Effector CD4-positive, alpha-beta T cell (primary cell): ENCODE measurements around the gene PC.

ENCODE experiments used
- DNase-seq: peaks from one replicate; pipeline ENCODE4 v3.0.0-alpha.2; 2020

PC gene

GRCh38 chr11:66864924-66865697 is 93.1 kb downstream of the PC start:
- DNase-seq, result no peak

DNA sequence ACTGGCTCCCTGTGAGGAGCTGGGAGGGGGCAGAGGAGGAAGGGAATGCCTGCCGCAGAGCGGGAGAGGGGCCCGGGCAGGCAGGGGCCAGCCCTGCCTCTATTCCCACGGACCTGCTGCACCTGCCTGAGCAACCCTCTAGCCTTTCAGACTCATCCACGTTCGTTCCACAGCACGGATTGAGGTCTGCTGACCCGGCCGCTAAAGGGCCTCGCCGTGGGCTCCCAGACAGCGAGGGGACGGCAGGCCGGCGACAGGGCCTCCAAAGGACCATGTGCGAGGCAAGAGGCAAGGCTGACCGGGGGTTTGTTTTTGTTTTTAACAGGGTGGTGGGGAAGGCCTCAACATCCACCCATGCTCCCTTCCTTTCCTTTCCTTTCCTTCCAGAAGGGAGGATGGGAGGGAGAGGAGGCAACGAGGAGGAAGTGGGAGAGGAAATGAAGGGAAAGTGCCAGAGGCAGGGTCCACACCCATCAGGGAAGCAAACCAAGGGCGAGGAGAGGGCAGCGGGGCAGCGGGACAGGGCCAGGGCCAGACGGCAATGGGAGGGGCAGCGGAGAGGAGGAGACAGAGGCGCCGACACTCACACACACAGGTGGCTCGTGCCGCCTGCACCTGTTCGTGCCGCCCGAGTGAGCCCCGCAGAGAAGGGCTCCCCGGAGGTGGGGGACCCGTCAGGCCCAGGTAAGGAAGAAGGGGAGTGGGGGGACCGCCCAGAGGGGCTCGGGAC is 93.8 kb downstream of the PC start:
- no peak for DNase-seq

- no peak for DNase-seq
Observed at GRCh38 chr11:66863428-66864125, 94.6 kb downstream of the PC start.

- DNase-seq, result no peak
Observed at GRCh38 chr11:66862559-66863037, 95.6 kb downstream of the PC start.

DNA sequence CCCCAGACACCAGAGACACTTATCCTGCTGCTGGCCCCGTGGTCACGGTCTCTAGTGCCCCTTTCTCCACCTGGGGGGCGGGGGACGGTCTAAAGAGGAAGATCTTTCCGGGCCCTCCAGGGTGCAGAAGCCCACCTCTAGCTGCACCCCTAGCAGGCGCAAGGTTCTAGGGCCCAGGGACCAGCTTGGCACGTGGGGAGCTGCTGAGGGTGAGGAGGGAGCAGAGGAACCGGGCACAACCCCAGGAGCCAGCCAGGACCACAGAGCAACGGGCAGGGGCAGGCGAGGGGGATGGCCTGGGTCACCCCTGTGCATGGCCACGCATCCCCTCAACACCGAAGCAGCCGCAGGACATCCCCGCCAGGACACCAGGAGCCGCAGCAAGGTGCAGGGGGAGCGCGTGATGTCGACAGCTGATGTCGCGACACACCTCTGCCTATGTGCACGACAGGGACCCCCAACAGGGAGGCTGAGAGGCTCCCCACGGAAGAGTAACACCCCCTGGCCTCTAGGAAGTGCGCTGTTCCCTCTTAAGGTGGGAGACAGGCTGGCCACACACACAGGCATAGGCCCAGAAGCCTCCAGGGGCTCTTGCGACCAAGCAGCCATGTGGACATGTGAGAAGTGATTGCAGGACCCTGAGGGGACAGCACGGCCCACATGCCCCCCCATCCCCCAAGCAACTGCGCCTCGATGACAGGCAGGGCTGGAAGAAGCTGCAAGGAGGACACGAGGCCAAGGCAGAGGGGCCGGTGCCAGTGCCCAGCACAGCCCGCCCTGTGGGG is 96.2 kb downstream of the PC start:
- no peak for DNase-seq

- DNase-seq, result no peak
Observed at GRCh38 chr11:66861038-66861773, 97.0 kb downstream of the PC start.

DNA sequence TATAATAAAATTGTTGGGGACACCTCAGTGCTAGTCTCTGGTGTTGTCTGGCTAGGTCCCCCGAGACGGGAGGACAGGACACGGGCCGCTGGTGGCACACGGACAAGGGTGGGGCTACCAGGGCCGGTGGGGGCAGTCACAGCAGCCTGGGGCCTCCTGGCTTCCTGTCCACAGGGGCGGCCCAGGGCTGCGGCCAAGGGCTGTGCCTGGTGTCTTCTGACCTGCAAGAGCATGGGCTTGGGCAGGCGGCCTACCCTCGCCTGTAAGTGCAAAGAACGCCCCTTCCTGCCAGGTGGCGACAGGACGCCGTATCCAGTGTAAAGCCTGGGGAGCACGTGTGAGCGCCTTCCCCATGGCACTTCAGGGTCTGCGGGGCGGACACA is 97.7 kb downstream of the PC start:
- no peak for DNase-seq

DNA sequence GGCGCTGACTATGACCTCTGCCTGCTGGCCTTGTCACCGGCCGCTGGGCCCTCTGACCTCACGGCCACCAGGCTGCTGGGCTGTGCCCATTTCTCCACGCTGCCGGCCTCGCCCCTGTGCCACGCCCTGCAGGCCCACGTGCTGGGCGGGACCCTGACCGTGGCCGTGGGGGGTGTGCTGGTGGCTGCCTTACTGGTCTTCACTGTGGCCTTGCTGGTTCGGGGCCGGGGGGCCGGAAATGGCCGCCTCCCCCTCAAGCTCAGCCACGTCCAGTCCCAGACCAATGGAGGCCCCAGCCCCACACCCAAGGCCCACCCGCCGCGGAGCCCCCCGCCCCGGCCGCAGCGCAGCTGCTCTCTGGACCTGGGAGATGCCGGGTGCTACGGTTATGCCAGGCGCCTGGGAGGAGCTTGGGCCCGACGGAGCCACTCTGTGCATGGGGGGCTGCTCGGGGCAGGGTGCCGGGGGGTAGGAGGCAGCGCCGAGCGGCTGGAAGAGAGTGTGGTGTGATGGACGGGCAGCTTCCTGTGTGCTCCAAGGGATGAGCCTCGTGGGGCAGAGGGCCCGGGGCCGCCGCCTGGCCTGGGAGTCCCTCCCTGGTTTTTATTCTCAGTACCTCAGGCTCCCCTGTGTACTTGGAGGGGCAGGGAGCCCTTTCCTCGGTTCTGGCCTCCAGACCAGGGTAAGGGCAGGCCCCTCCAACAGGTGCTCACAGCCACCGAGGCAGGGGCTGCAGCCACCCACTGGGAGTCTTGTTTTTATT is 98.3 kb downstream of the PC start:
- DNase-seq, result no peak

DNA sequence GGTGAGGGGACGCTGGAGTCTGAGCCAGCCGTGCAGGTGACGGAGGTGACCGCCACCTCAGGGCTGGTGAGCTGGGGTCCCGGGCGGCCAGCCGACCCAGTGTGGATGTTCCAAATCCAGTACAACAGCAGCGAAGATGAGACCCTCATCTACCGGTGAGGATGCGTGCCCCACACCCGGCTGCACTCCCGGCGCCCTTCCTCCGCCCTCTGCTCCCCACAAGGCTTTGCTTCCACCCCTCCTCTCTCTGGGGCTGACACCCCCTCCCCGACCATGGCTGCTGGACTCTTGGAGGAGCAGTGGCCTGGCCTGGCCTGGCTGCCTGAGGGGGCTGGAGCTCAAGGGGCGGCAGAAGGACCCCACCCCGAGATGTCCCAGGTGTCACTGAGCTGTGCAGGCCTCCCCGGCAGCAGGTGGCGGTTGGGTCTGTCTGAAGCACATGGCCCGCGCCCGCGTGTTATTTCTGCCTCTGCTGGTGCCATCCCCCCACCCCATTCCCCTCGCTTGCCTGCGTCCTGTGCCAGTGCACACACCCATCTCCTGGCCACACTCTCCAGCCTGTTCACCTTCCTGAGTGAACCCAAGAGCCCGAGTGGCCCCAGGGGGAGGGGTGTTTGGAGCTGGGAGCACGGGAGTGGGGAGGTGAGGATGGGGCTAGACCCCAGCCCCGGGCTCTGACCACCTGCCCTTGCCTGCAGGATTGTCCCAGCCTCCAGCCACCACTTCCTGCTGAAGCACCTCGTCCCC is 99.1 kb downstream of the PC start:
- no peak for DNase-seq

DNA sequence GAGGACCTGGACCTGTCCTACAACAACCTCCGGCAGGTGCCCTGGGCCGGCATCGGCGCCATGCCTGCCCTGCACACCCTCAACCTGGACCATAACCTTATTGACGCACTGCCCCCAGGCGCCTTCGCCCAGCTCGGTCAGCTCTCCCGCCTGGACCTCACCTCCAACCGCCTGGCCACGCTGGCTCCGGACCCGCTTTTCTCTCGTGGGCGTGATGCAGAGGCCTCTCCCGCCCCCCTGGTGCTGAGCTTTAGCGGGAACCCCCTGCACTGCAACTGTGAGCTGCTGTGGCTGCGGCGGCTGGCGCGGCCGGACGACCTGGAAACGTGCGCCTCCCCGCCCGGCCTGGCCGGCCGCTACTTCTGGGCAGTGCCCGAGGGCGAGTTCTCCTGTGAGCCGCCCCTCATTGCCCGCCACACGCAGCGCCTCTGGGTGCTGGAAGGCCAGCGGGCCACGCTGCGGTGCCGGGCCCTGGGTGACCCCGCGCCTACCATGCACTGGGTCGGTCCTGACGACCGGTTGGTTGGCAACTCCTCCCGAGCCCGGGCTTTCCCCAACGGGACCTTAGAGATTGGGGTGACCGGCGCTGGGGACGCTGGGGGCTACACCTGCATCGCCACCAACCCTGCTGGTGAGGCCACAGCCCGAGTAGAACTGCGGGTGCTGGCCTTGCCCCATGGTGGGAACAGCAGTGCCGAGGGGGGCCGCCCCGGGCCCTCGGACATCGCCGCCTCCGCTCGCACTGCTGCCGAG is 99.8 kb downstream of the PC start:
- DNase-seq, result no peak

DNA sequence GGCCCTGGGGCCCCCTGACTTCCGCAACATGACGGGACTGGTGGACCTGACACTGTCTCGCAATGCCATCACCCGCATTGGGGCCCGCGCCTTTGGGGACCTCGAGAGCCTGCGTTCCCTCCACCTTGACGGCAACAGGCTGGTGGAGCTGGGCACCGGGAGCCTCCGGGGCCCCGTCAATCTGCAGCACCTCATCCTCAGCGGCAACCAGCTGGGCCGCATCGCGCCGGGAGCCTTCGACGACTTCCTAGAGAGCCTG is 100.3 kb downstream of the PC start:
- DNase-seq, result no peak

DNA sequence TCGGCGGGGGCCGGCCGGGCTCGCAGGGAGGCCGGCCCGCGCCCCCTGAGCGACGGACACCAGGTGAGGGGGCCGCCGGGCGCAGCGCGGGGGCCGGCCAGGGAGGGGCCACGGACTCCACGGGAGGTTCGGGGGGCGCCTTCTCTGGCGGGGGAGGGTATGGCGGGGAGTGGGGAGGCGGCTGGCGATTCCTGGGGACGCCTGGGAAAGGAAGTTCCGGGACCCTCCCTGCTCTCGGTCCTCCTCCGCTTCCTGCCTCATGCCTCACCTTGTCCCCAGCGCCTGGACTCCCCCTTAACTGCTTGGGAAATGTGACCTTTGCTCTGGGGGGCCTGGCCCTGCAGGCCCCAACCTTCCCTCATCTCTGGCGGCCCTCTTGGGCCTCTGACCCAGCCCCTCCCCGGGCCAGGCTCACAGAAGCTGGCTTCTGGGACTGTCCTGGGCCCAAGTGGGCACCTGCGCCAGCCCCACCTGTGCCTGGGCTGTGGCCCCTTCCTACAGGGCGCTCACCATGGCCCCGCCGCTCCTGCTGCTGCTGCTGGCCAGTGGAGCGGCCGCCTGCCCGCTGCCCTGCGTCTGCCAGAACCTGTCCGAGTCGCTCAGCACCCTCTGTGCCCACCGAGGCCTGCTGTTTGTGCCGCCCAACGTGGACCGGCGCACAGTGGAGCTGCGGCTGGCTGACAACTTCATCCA is 100.8 kb downstream of the PC start:
- no peak for DNase-seq

DNA sequence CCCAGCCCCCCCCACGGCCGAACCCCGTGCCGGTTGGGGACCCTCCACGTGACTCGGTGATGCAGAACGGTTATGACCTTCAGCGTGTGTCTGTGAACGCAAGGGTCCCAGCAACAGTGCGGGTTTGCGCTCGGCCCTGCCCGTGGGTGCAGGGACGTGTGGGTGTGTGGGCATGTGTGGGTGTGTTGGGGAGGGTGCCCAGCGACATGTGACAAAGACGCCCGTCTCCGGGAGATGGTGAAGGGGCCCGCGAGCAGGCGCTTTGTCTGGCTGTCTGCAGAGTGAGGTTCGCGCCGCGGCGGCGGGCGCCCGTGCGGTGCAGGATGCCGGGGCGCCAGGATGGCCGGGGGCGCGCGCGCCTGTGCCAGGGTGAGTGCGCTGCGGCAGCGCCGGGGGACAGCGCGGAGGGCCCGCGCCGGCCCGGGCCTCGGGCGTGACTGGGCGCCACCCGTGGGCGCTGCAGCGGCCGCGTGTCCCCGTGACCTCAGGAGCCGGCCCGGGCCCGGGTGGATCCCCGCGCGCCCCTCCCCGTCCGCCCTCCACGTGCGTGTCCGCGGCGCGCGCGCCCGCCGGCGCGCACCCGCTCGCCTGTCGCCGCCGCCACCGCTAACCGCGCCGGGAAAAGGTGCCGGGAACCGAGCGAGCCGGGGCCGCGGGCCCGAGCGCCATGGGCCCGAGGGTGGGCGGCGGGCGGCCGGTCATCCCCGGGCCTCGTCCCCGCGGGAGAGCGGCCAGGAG is 101.5 kb downstream of the PC start, which contains the start of gene LRFN4:
Gene LRFN4 (plus strand): TSS at position 569 of the 738 bp plus-strand sequence. CDS start 681 bp downstream, outside the sequence.
- peak; percentile 50 for DNase-seq

- DNase-seq, result peak; percentile 63
Observed at GRCh38 chr11:66855574-66856495, 102.3 kb downstream of the PC start.

DNA sequence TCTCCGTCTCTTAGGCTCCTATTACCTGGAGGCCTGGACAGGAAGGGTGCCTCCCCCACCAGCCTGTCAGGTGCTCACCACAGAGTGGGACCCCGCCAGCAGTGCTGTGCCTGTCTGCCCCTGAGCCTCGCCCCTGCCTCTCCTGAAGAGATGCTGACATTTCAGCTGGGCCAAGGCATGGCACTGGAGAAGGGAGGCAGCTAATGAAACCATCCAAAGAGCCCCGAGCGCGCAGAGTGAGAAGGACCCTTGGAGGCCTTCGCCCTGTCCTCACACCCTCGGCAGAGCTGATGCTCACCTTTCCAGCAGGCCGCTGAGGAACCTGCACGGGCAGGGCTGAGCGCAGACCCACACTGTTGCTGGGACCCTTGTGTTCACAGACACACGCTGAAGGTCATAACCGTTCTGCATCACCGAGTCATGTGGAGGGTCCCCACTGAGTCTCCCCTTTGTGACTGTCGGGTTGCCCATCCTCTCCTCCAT is 103.4 kb downstream of the PC start:
- no peak for DNase-seq

DNA sequence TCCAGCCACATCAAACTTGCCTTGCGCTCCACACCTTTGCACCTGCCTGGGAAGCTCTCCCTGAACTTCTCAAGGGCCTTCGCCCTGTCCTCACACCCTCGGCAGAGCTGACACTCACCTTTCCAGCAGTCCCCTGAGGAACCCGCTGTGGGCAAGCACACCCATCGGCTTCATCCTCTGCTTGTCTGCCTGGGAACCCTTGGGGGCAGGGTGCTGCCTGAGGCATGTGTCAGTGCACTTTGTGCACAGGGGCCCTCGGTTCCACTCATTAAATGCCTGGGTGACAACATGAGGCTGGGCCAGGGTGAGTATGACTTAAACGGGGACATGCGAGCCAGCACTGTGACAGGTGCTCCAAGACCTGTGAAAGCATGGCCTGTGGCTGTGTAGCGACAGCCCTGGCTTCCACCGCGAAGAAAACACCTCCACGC is 103.9 kb downstream of the PC start:
- DNase-seq, result no peak
